HCT116 (cell line): Measurements from ENCODE around the gene VWA5B1. TPM values are rescaled to one million over a fixed set of nuclear protein-coding genes. Genes with fewer than 3 reads are reported as not detected.

Experiments
- ATAC-seq: fragments of 200-7000 bp; cut with Tn5 transposase; 2 replicates; pipeline ENCODE4 v1.9.1; 2020; ENCODE audit warnings: mild to moderate bottlenecking, moderate library complexity
- BruUV-seq: library from RNA; stranded (reverse); fragments of 400-500 nt; replicated peaks from 2 replicates; lab custom pipeline; 2021; lab: Mats Ljungman, UMichigan
- CTCF ChIA-PET: fragments of 300-600 bp; sonication (Branson Sonifier 250); formaldehyde crosslinking; loops from one replicate; lab custom pipeline; 2021; ENCODE audit warnings: antibody characterized with exemption; lab: Charles Lee
- POLR2A ChIA-PET: fragments of 300-600, 350-600 bp; sonication (Branson Sonifier 250); formaldehyde crosslinking; loops from one replicate; lab custom pipeline; 2021; ENCODE audit warnings: antibody characterized with exemption; lab: Charles Lee
- RAD21 ChIA-PET, 2 experiments: fragments of 300-600 bp; sonication (Branson Sonifier 250); formaldehyde crosslinking; loops; one replicate each; lab custom pipeline; 2023; ENCODE audit warnings: low total read pairs in 2 of 2; ENCODE audit not compliant: uncharacterized antibody in 2 of 2, unreplicated experiment in 2 of 2, low non-redundant PET in 1 of 2; lab: Charles Lee
- DNase-seq: peaks from one replicate; pipeline ENCODE4 v3.0.0-alpha.2; 2010; ENCODE audit warnings: low read depth, low spot score
- H2AFZ ChIP-seq: fragments of 200-600 bp; shearing (Covaris generic), sonication (generic); 2 replicates; pipeline ENCODE4 v1.6.1; 2017; ENCODE audit warnings: low read depth, mixed run types, mixed read lengths, antibody characterized with exemption, low read length; ENCODE audit not compliant: poor library complexity, severe bottlenecking
- H3K27ac ChIP-seq: 2 replicates; pipeline ENCODE4 v1.5.1; 2012; ENCODE audit warnings: low read depth, low read length
- H3K27me3 ChIP-seq: fragments of 200-600 bp; sonication (generic); 2 replicates; pipeline ENCODE4 v1.6.1; 2016; ENCODE audit warnings: mixed run types, low read length, mixed read lengths; ENCODE audit not compliant: insufficient read depth
- H3K36me3 ChIP-seq, 2 experiments: fragments of 200-500 bp in 1 of 2; fragments of 200-600 bp in 1 of 2; sonication (Bioruptor generic) in 1 of 2; sonication (generic) in 1 of 2; 2 replicates each; pipeline versions ENCODE4 v1.5.1 to v1.6.1; 2014 to 2016; ENCODE audit warnings: low read length in 2 of 2, inconsistent platforms in 1 of 2, mixed read lengths in 1 of 2, mixed run types in 1 of 2; ENCODE audit not compliant: insufficient read depth in 2 of 2, control insufficient read depth in 1 of 2
- H3K4me1 ChIP-seq, 2 experiments: fragments of 200-600 bp in 1 of 2; sonication (generic) in 1 of 2; 2 replicates each; pipeline versions ENCODE4 v1.5.1 to v1.6.1; 2012 to 2017; ENCODE audit warnings: low read length in 2 of 2, inconsistent platforms in 1 of 2, mild to moderate bottlenecking in 1 of 2, mixed read lengths in 1 of 2, mixed run types in 1 of 2, moderate library complexity in 1 of 2; ENCODE audit not compliant: insufficient read depth in 2 of 2, control insufficient read depth in 1 of 2
- H3K4me2 ChIP-seq: fragments of 200-600 bp; sonication (generic); 2 replicates; pipeline ENCODE4 v1.6.1; 2017; ENCODE audit warnings: mixed run types, low read length, mixed read lengths
- H3K4me3 ChIP-seq, 2 experiments: fragments of 200-600 bp in 1 of 2; sonication (generic) in 1 of 2; replicated peaks in 1 of 2; 2 replicates each; pipeline ENCODE4 v1.5.1; 2011 to 2016; ENCODE audit warnings: low read length in 2 of 2, control low read depth in 1 of 2, low read depth in 1 of 2, mild to moderate bottlenecking in 1 of 2, mixed read lengths in 1 of 2, mixed run types in 1 of 2
- H3K79me2 ChIP-seq: fragments of 200-600 bp; sonication (generic); 2 replicates; pipeline ENCODE4 v1.6.1; 2017; ENCODE audit warnings: mild to moderate bottlenecking, mixed run types, low read length, moderate library complexity, mixed read lengths; ENCODE audit not compliant: insufficient read depth
- H3K9ac ChIP-seq: fragments of 200-600 bp; sonication (generic); 2 replicates; pipeline ENCODE4 v1.6.1; 2016; ENCODE audit warnings: low read length, mixed read lengths
- H3K9me2 ChIP-seq: fragments of 200-600 bp; sonication (generic), shearing (Covaris generic); 2 replicates; pipeline ENCODE4 v1.6.1; 2017; ENCODE audit warnings: mixed run types, mild to moderate bottlenecking, moderate library complexity; ENCODE audit not compliant: insufficient read depth
- H3K9me3 ChIP-seq, 2 experiments: fragments of 200-500 bp in 1 of 2; fragments of 200-600 bp in 1 of 2; sonication (Bioruptor generic) in 1 of 2; sonication (generic) in 1 of 2; 2 replicates each; pipeline ENCODE4 v1.6.1; 2014 to 2017; ENCODE audit warnings: low read length in 2 of 2, mixed read lengths in 2 of 2, inconsistent platforms in 1 of 2, low read depth in 1 of 2, mild to moderate bottlenecking in 1 of 2, mixed run types in 1 of 2, moderate library complexity in 1 of 2; ENCODE audit not compliant: control insufficient read depth in 1 of 2, insufficient read depth in 1 of 2
- H4K20me1 ChIP-seq: fragments of 200-600 bp; sonication (generic), shearing (Covaris generic); 2 replicates; pipeline ENCODE4 v1.6.1; 2017; ENCODE audit warnings: mixed run types, mild to moderate bottlenecking, moderate library complexity; ENCODE audit not compliant: insufficient read depth
- ATF3 ChIP-seq: IDR thresholded peaks from 2 replicates; pipeline ENCODE4 v1.6.1; 2012
- CBX3 ChIP-seq: IDR thresholded peaks from 2 replicates; pipeline ENCODE4 v1.6.1; 2012; ENCODE audit warnings: low read depth
- CEBPB ChIP-seq: IDR thresholded peaks from 2 replicates; pipeline ENCODE4 v1.6.1; 2012; ENCODE audit warnings: low read depth
- EGR1 ChIP-seq: IDR thresholded peaks from 2 replicates; pipeline ENCODE4 v1.6.1; 2012; ENCODE audit warnings: low read depth
- ELF1 ChIP-seq: IDR thresholded peaks from 2 replicates; pipeline ENCODE4 v1.6.1; 2012; ENCODE audit warnings: low read depth, borderline replicate concordance
- EZH2 ChIP-seq: fragments of 200-600 bp; sonication (generic); IDR thresholded peaks from 2 replicates; pipeline ENCODE4 v1.6.1; 2017; ENCODE audit warnings: antibody characterized with exemption, mixed run types
- EZH2phosphoT487 ChIP-seq: fragments of 200-600 bp; IDR thresholded peaks from 2 replicates; pipeline ENCODE4 v1.6.1; 2018; ENCODE audit warnings: antibody characterized with exemption, borderline replicate concordance
- FOSL1 ChIP-seq: IDR thresholded peaks from 2 replicates; pipeline ENCODE4 v1.6.1; 2012; ENCODE audit warnings: low read depth
- JUND ChIP-seq: IDR thresholded peaks from 2 replicates; pipeline ENCODE4 v1.6.1; 2012
- MAX ChIP-seq: IDR thresholded peaks from 2 replicates; pipeline ENCODE4 v1.6.1; 2012
- POLR2A ChIP-seq: IDR thresholded peaks from 2 replicates; pipeline ENCODE4 v1.7.0; 2011; ENCODE audit warnings: borderline replicate concordance; ENCODE audit not compliant: insufficient read depth, insufficient read length; ENCODE audit errors: extremely low read depth
- POLR2AphosphoS5 ChIP-seq: IDR thresholded peaks from 2 replicates; pipeline ENCODE4 v1.6.1; 2011; ENCODE audit warnings: mild to moderate bottlenecking, low read depth, low read length, moderate library complexity
- RAD21 ChIP-seq: IDR thresholded peaks from 2 replicates; pipeline ENCODE4 v1.6.1; 2012; ENCODE audit warnings: low read depth, mild to moderate bottlenecking
- REST ChIP-seq: IDR thresholded peaks from 2 replicates; pipeline ENCODE4 v1.6.1; 2012; ENCODE audit warnings: low read depth
- SIN3A ChIP-seq: IDR thresholded peaks from 2 replicates; pipeline ENCODE4 v1.6.1; 2012; ENCODE audit warnings: low read depth
- SP1 ChIP-seq: IDR thresholded peaks from 2 replicates; pipeline ENCODE4 v1.6.1; 2012; ENCODE audit warnings: low read depth
- SRF ChIP-seq: IDR thresholded peaks from 2 replicates; pipeline ENCODE4 v1.6.1; 2012; ENCODE audit warnings: low read depth
- TCF7L2 ChIP-seq: IDR thresholded peaks from 2 replicates; pipeline ENCODE4 v1.7.0; 2011; ENCODE audit warnings: borderline replicate concordance, inconsistent platforms; ENCODE audit not compliant: insufficient read depth, insufficient read length; ENCODE audit errors: extremely low read depth
- YY1 ChIP-seq: IDR thresholded peaks from 2 replicates; pipeline ENCODE4 v1.6.1; 2011; ENCODE audit warnings: low read length, low read depth, moderate library complexity, mild to moderate bottlenecking; ENCODE audit not compliant: insufficient replicate concordance; ENCODE audit errors: extremely low read depth
- ZBTB33 ChIP-seq: IDR thresholded peaks from 2 replicates; pipeline ENCODE4 v1.6.1; 2011; ENCODE audit warnings: mild to moderate bottlenecking, low read length, moderate library complexity; ENCODE audit not compliant: insufficient replicate concordance; ENCODE audit errors: extremely low read depth
- intact Hi-C: fragments of 100-400 bp; cut with micrococcal nuclease; formaldehyde crosslinking; loops from 2 replicates; pipeline ENCODE4 v1.10.0; 2022
- total RNA-seq: library from RNA; stranded (reverse); gene quantifications from one replicate; pipeline ENCODE4 v1.2.1, GENCODE V29; 2021; ENCODE audit not compliant: unreplicated experiment

The VWA5B1 gene
- total RNA-seq, 1 experiment from 2014 or later: not detected

- ATAC-seq: no peak
- H3K79me2 ChIP-seq: no peaks in the 10 kb centered on the region
- ChIA-PET POLR2A (no interaction called here), RAD21 (no interaction called here), CTCF (no interaction called here)
- TF ChIP-seq EGR1 (no peak), SP1 (no peak), JUND (no peak), TCF7L2 (no peak), POLR2AphosphoS5 (no peak), MAX (no peak), REST (no peak), YY1 (no peak), RAD21 (no peak), SIN3A (no peak), POLR2A (no peak), ZBTB33 (no peak), ELF1 (no peak), EZH2 (no peak), ATF3 (no peak), FOSL1 (no peak), CEBPB (no peak), CBX3 (no peak), EZH2phosphoT487 (no peak), SRF (no peak)
- DNase-seq: no peak
- no peaks in the 10 kb centered on the region for H3K9me2 ChIP-seq
- intact Hi-C loops: loop anchor here (10.0 kb wide), 1 partner anchor 151 kb away; no protein-coding TSS in a partner anchor
- H3K4me2 ChIP-seq: no peak overlapping the region
- H3K9ac ChIP-seq: no peak overlapping the region
- H3K4me1 ChIP-seq: no peaks in the 10 kb centered on the region
- no peak overlapping the region for H3K4me3 ChIP-seq
- no peak overlapping the region for H2AFZ ChIP-seq
- no TSS peak for BruUV-seq
- H3K36me3 ChIP-seq: no peaks in the 10 kb centered on the region
- no peaks in the 10 kb centered on the region for H3K9me3 ChIP-seq
- H3K27me3 ChIP-seq: peaks cover 8% of the 10 kb centered on the region; the same call in 1 of the 2 replicates
- H3K27ac ChIP-seq: no peak overlapping the region
- H4K20me1 ChIP-seq: no peaks in the 10 kb centered on the region
Measured at GRCh38 chr1:20366056-20366462, 75.4 kb downstream of the VWA5B1 start.
